CD14-positive monocyte (primary cell): ENCODE results near the gene TTC1. TPM values are rescaled to one million over a fixed set of nuclear protein-coding genes. Genes with fewer than 3 reads are reported as not detected.
A peak's percentile ranks its signal among the peaks of the same experiment; 100 is the strongest.

Source experiments
- DNase-seq, 3 donors: peaks; one replicate each; pipeline ENCODE4 v3.0.0-alpha.2; 2011 to 2022
- H2AFZ ChIP-seq: 2 replicates; pipeline ENCODE4 v1.6.0; 2012; ENCODE audit warnings: mild to moderate bottlenecking, low read depth, low read length, inconsistent platforms; ENCODE audit not compliant: insufficient read depth, poor library complexity, severe bottlenecking
- H3K27ac ChIP-seq, 2 donors: 1 replicate in 1 of 2; 2 replicates in 1 of 2; pipeline ENCODE4 v1.5.1; 2012 to 2013; ENCODE audit warnings: low read length in 2 of 2, control low read depth in 1 of 2, inconsistent platforms in 1 of 2, low read depth in 1 of 2, mild to moderate bottlenecking in 1 of 2
- H3K27me3 ChIP-seq, 2 donors: one replicate each; pipeline versions ENCODE4 v1.6.0 to v1.6.1; 2011 to 2013; ENCODE audit warnings: low read length in 2 of 2; ENCODE audit not compliant: control insufficient read depth in 2 of 2, insufficient read depth in 2 of 2
- H3K36me3 ChIP-seq, 2 donors: replicated peaks in 1 of 2; 1 replicate in 1 of 2; 2 replicates in 1 of 2; pipeline versions ENCODE4 v1.5.1 to v1.6.1; 2012 to 2013; ENCODE audit warnings: low read length in 2 of 2, control low read depth in 1 of 2, inconsistent platforms in 1 of 2, mild to moderate bottlenecking in 1 of 2; ENCODE audit not compliant: insufficient read depth in 2 of 2, control insufficient read depth in 1 of 2
- H3K4me1 ChIP-seq, 2 donors: 1 replicate in 1 of 2; 2 replicates in 1 of 2; pipeline versions ENCODE4 v1.5.1 to v1.6.1; 2012 to 2013; ENCODE audit warnings: low read length in 2 of 2, control low read depth in 1 of 2, inconsistent platforms in 1 of 2, mild to moderate bottlenecking in 1 of 2, moderate library complexity in 1 of 2; ENCODE audit not compliant: insufficient read depth in 2 of 2, control insufficient read depth in 1 of 2
- H3K4me2 ChIP-seq: replicated peaks from 2 replicates; pipeline ENCODE3; 2012; ENCODE audit warnings: low read length, moderate library complexity, mild to moderate bottlenecking; ENCODE audit not compliant: poor library complexity, severe bottlenecking; ENCODE audit errors: extremely low read depth
- H3K4me3 ChIP-seq, 3 experiments: fragments of 200-600 bp in 1 of 3; sonication (generic) in 1 of 3; replicated peaks in 1 of 3; 1 replicate in 2 of 3; 2 replicates in 1 of 3; pipeline ENCODE4 v1.5.1; 2011 to 2013; ENCODE audit warnings: low read length in 3 of 3, mild to moderate bottlenecking in 3 of 3, control low read depth in 2 of 3, low read depth in 2 of 3, inconsistent platforms in 1 of 3, moderate library complexity in 1 of 3
- H3K79me2 ChIP-seq: 2 replicates; pipeline ENCODE4 v1.6.0; 2012; ENCODE audit warnings: mild to moderate bottlenecking, control low read depth, inconsistent platforms, low read length, moderate library complexity; ENCODE audit not compliant: insufficient read depth
- H3K9ac ChIP-seq: 2 replicates; pipeline ENCODE4 v1.6.0; 2017; ENCODE audit warnings: low read length, mild to moderate bottlenecking; ENCODE audit not compliant: insufficient read depth, poor library complexity, severe bottlenecking
- H3K9me3 ChIP-seq, 2 donors: replicated peaks in 1 of 2; 1 replicate in 1 of 2; 2 replicates in 1 of 2; pipeline versions ENCODE4 v1.5.1 to v1.6.1; 2012 to 2013; ENCODE audit warnings: low read length in 2 of 2, control low read depth in 1 of 2; ENCODE audit not compliant: control insufficient read depth in 1 of 2, insufficient read depth in 1 of 2
- H4K20me1 ChIP-seq: 2 replicates; pipeline ENCODE4 v1.6.0; 2012; ENCODE audit warnings: mild to moderate bottlenecking, low read length, control low read depth, moderate library complexity; ENCODE audit not compliant: insufficient read depth
- H3K27ac Mint-ChIP-seq, 7 donors: one replicate each; pipeline ENCODE4 v1.8.0; 2020; ENCODE audit warnings: mild to moderate bottlenecking in 7 of 7, mixed read lengths in 7 of 7, moderate library complexity in 6 of 7, inconsistent platforms in 2 of 7
- H3K27me3 Mint-ChIP-seq, 3 donors: one replicate each; pipeline ENCODE4 v1.8.0; 2021 to 2022; ENCODE audit warnings: low read depth in 3 of 3, mild to moderate bottlenecking in 3 of 3, mixed read lengths in 3 of 3, moderate library complexity in 3 of 3, inconsistent platforms in 1 of 3
- H3K36me3 Mint-ChIP-seq, 2 donors: one replicate each; pipeline ENCODE4 v1.8.0; 2020; ENCODE audit warnings: mixed read lengths in 2 of 2, inconsistent platforms in 1 of 2, mild to moderate bottlenecking in 1 of 2
- H3K4me1 Mint-ChIP-seq: one replicate; pipeline ENCODE4 v1.8.0; 2020; ENCODE audit warnings: mild to moderate bottlenecking, mixed read lengths
- H3K4me3 Mint-ChIP-seq, 2 donors: one replicate each; pipeline ENCODE4 v1.8.0; 2020; ENCODE audit warnings: mild to moderate bottlenecking in 2 of 2, mixed read lengths in 2 of 2, moderate library complexity in 1 of 2
- H3K9me3 Mint-ChIP-seq, 7 donors: one replicate each; pipeline ENCODE4 v1.8.0; 2020 to 2022; ENCODE audit warnings: mixed read lengths in 7 of 7, mild to moderate bottlenecking in 6 of 7, moderate library complexity in 6 of 7, inconsistent platforms in 2 of 7
- CTCF ChIP-seq: fragments of 200-600 bp; IDR thresholded peaks from one replicate; pipeline ENCODE4 v1.8.0; 2022; ENCODE audit warnings: antibody characterized with exemption, mild to moderate bottlenecking
- WGBS: methylation state at CpG from one replicate; pipeline ENCODE4 v1.1.5; 2013; ENCODE audit warnings: missing lambda C conversion rate; ENCODE audit not compliant: insufficient coverage; 5-methylcytosine and 5-hydroxymethylcytosine counted together
- intact Hi-C, 2 donors: fragments of 100-400 bp; cut with micrococcal nuclease; formaldehyde crosslinking; loops; one replicate each; pipeline versions ENCODE4 v1.15.0 to v1.15.1; 2023
- polyA plus RNA-seq, 3 donors: library from polyadenylated mRNA; depleted of rRNA in 1 of 3; unstranded in 2 of 3; stranded (reverse) in 1 of 3; fragments of 300-500 nt in 2 of 3; fragments of >200 nt in 1 of 3; fragmentation: Illumina TruSeq in 2 of 3; gene quantifications; 1 replicate in 2 of 3; 2 replicates in 1 of 3; pipeline ENCODE4 v1.2.3, GENCODE V29; 2012 to 2021

TTC1 gene
- polyA plus RNA-seq, 3 donors, result 11.4 to 63.4 (median 63.0) TPM

DNA sequence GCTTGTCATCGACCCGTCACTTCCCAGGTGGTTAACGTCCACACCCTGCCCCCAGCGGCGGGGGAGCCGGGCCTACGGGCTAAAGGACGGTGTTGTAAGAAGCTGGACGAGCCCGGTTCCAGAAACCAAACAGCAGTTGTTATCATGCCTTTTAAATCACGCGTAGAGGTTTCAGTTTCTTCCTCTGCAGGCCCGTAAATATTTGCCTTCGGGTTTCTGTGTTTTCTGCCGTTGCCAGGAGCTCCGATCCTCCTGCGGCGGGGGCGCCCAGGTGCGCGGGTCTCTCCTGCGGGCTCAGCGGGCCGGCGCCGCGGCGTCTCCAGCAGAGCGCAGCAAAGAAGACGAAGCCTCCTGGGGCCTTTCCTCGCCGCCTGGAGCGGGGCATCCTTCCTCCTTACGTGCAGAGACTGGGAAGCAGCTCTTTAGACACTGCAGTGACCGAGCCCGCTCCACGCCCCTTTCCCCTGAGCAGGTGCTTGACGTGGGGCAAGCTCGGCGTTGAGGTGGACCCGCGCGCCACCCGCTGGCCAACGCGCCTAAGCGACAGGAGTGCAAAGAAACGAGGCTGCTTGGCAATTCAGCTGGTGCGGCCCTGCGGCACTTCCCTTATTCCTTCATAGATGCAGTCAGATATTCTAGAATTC is 21.8 kb upstream of the TTC1 start:
- H3K36me3 ChIP-seq, result no peaks in the 10 kb centered on the region
- Mint-ChIP-seq H3K4me1 (peaks cover 5% of the 10 kb centered on the region), H3K27me3 (peaks cover 37 to 54% (median 44%) of the 10 kb centered on the region in 3 donors), H3K4me3 (peak overlapping the region; percentile 39 to 75), H3K9me3 (peaks cover 0 to 2% (median 0%) of the 10 kb centered on the region in 7 donors), H3K36me3 (no peaks in the 10 kb centered on the region), H3K27ac (no peak overlapping the region)
- H3K9me3 ChIP-seq, result no peaks in the 10 kb centered on the region
- peak overlapping the region; percentile 66 for H3K4me2 ChIP-seq
- no peaks in the 10 kb centered on the region for H3K79me2 ChIP-seq
- peak; percentile 67 for TF ChIP-seq CTCF
- peak overlapping the region; percentile 63 for H2AFZ ChIP-seq
- no peak overlapping the region for H3K27ac ChIP-seq
- H3K27me3 ChIP-seq, result peaks cover 20 to 33% of the 10 kb centered on the region in 2 donors
- DNase-seq, result peak; percentile 18 to 57 (median 38)
- H3K9ac ChIP-seq, result no peak overlapping the region
- intact Hi-C loops, result no loop called here
- H4K20me1 ChIP-seq, result no peaks in the 10 kb centered on the region
- H3K4me1 ChIP-seq, result peaks cover 6 to 7% of the 10 kb centered on the region in 2 donors
- WGBS, result 0% methylated on average over 42 of the region's 50 CpGs
- H3K4me3 ChIP-seq, result peak overlapping the region in 1 of 3 experiments; percentile 65

GRCh38 chr5:159990506-159990905 is 18.4 kb upstream of the TTC1 start:
- Mint-ChIP-seq H3K27ac (no peak overlapping the region), H3K27me3 (peaks cover 25 to 47% (median 35%) of the 10 kb centered on the region in 3 donors), H3K4me3 (no peak overlapping the region), H3K36me3 (no peaks in the 10 kb centered on the region), H3K4me1 (peaks cover 5% of the 10 kb centered on the region), H3K9me3 (peaks cover 7 to 16% (median 10%) of the 10 kb centered on the region in 7 donors)
- H3K4me1 ChIP-seq, result peaks cover 6 to 7% of the 10 kb centered on the region in 2 donors
- no peak overlapping the region for H2AFZ ChIP-seq
- H3K9me3 ChIP-seq, result peaks cover 9 to 10% of the 10 kb centered on the region in 2 donors
- no peak overlapping the region for H3K4me2 ChIP-seq
- H3K27me3 ChIP-seq, result peaks cover 17 to 26% of the 10 kb centered on the region in 2 donors
- WGBS, result no CpG with 5 or more reads among the region's 2 CpGs
- H4K20me1 ChIP-seq, result no peaks in the 10 kb centered on the region
- no peaks in the 10 kb centered on the region for H3K36me3 ChIP-seq
- no peak for DNase-seq
- intact Hi-C loops, result loop anchor here in 1 of 2 donors (10.0 kb wide), 1 partner anchor 836 kb away; no protein-coding TSS in a partner anchor
- no peak overlapping the region for H3K4me3 ChIP-seq
- no peaks in the 10 kb centered on the region for H3K79me2 ChIP-seq
- H3K9ac ChIP-seq, result no peak overlapping the region
- no peak overlapping the region for H3K27ac ChIP-seq
- no peak for TF ChIP-seq CTCF
